Keratinocyte (primary cell): ENCODE data around the gene CTNNBL1. TPM values are rescaled to one million over a fixed set of nuclear protein-coding genes. Genes with fewer than 3 reads are reported as not detected.

Experiments
- DNase-seq: peaks from one replicate; pipeline ENCODE4 v3.0.0-alpha.2; 2011; ENCODE audit warnings: low read depth, missing footprints, low spot score
- FAIRE-seq: peaks from 2 replicates; lab custom pipeline; 2011; peaks lifted over from hg19 to GRCh38; lab: Jason Lieb, UNC
- H2AFZ ChIP-seq: 2 replicates; pipeline ENCODE4 v1.6.0; 2012; ENCODE audit warnings: low read length, control low read depth, inconsistent platforms; ENCODE audit not compliant: control insufficient read depth
- H3K27ac ChIP-seq: 2 replicates; pipeline ENCODE4 v1.5.1; 2011; ENCODE audit warnings: low read length; ENCODE audit not compliant: control insufficient read depth, insufficient read depth
- H3K27me3 ChIP-seq: 3 replicates; pipeline ENCODE4 v1.6.0; 2011; ENCODE audit warnings: low read length; ENCODE audit not compliant: control insufficient read depth, insufficient read depth; ENCODE audit errors: extremely low read depth
- H3K36me3 ChIP-seq, 2 experiments: 2 replicates in 1 of 2; 3 replicates in 1 of 2; pipeline ENCODE4 v1.5.1; 2011; ENCODE audit warnings: low read length in 2 of 2, mild to moderate bottlenecking in 1 of 2; ENCODE audit not compliant: control insufficient read depth in 2 of 2, insufficient read depth in 2 of 2; ENCODE audit errors: extremely low read depth in 1 of 2
- H3K4me1 ChIP-seq: 3 replicates; pipeline ENCODE4 v1.5.1; 2011; ENCODE audit warnings: low read length; ENCODE audit not compliant: control insufficient read depth, insufficient read depth; ENCODE audit errors: extremely low read depth
- H3K4me2 ChIP-seq: 3 replicates; pipeline ENCODE4 v1.6.0; 2011; ENCODE audit warnings: low read depth, low read length; ENCODE audit not compliant: control insufficient read depth, insufficient read depth; ENCODE audit errors: extremely low read depth
- H3K4me3 ChIP-seq, 3 experiments: fragments of 200-600 bp in 1 of 3; sonication (generic) in 1 of 3; 2 replicates in 2 of 3; 3 replicates in 1 of 3; pipeline ENCODE4 v1.5.1; 2011 to 2016; ENCODE audit warnings: low read length in 3 of 3, mild to moderate bottlenecking in 3 of 3, control low read depth in 2 of 3, inconsistent platforms in 1 of 3, low read depth in 1 of 3, mixed read lengths in 1 of 3, mixed run types in 1 of 3, moderate library complexity in 1 of 3; ENCODE audit not compliant: control insufficient read depth in 2 of 3, insufficient read depth in 2 of 3; ENCODE audit errors: extremely low read depth in 1 of 3
- H3K79me2 ChIP-seq: 2 replicates; pipeline ENCODE4 v1.6.0; 2012; ENCODE audit warnings: low read length; ENCODE audit not compliant: control insufficient read depth, insufficient read depth
- H3K9ac ChIP-seq: 3 replicates; pipeline ENCODE4 v1.6.0; 2011; ENCODE audit warnings: low read length; ENCODE audit not compliant: control insufficient read depth, insufficient read depth; ENCODE audit errors: extremely low read depth
- H3K9me1 ChIP-seq: 3 replicates; pipeline ENCODE4 v1.6.0; 2011; ENCODE audit warnings: low read length; ENCODE audit not compliant: control insufficient read depth, insufficient read depth; ENCODE audit errors: extremely low read depth
- H3K9me3 ChIP-seq: 2 replicates; pipeline ENCODE4 v1.5.1; 2012; ENCODE audit warnings: low read depth, low read length; ENCODE audit not compliant: control insufficient read depth
- H4K20me1 ChIP-seq: 3 replicates; pipeline ENCODE4 v1.6.0; 2011; ENCODE audit warnings: low read length; ENCODE audit not compliant: control insufficient read depth, insufficient read depth; ENCODE audit errors: extremely low read depth
- EZH2 ChIP-seq: IDR thresholded peaks from one replicate; pipeline ENCODE4 v1.6.1; 2012; ENCODE audit warnings: inconsistent platforms, mild to moderate bottlenecking, low read length, moderate library complexity
- dilution Hi-C: fragments of 300-500 bp; cut with MboI; formaldehyde crosslinking; loops from one replicate; pipeline ENCODE4 v1.7.0; 2020; ENCODE audit warnings: low sequenced_read_pairs; ENCODE audit not compliant: extremely low pct_ligation_motif_present
- polyA plus RNA-seq, 5 experiments: library from polyadenylated mRNA; depleted of rRNA in 3 of 5; stranded (reverse) in 3 of 5; stranded (forward) in 1 of 5; unstranded in 1 of 5; fragments of >200 nt; gene quantifications; 1 replicate in 1 of 5; 2 replicates in 3 of 5; 3 replicates in 1 of 5; pipeline versions ENCODE4 v1.2.1 to v1.2.3, GENCODE V29; 2011 to 2012; ENCODE audit warnings: missing spikeins in 2 of 5, low read depth in 1 of 5, low replicate concordance in 1 of 5
- TF ChIP-seq, protein P1 (sequence below), 3 experiments: IDR thresholded peaks in 1 of 3; conservative IDR thresholded peaks in 1 of 3; optimal IDR thresholded peaks in 1 of 3; 2 replicates in 2 of 3; 3 replicates in 1 of 3; pipeline versions ENCODE3 to v1.5.1; 2011; ENCODE audit warnings: low read length in 3 of 3, mild to moderate bottlenecking in 3 of 3, moderate library complexity in 2 of 3, control low read depth in 1 of 3, inconsistent platforms in 1 of 3; ENCODE audit not compliant: insufficient read depth in 2 of 3; ENCODE audit errors: extremely low read depth in 1 of 3

CTNNBL1 gene
- polyA plus RNA-seq, 1 donor (not counting 4 experiments of a cell fraction or from before 2014, with no cell fraction given), result 37.0 TPM

DNA sequence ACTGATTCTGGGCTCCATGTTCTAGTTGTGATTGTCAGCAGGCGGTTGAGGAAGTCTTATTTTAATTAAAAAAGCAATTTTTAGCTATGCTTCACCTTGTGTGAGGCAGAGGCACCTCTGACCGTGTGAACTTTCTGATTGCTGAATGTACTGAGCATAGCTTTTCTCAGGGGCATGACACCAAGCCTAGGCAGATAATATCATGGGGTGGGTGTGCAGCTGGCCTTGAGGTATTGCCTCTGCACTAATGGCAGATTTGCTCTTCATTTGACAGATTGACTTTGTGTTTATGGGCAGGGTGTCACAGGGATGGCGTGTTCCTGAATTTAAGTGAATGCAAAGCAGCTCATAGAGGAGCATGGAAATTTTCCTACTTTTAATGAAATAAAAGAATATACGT is 19.6 kb downstream of the CTNNBL1 start:
- peaks cover 4% of the 10 kb centered on the region for H4K20me1 ChIP-seq
- no peaks in the 10 kb centered on the region for H3K4me1 ChIP-seq
- no peak overlapping the region for H2AFZ ChIP-seq
- DNase-seq, result no peak
- H3K27me3 ChIP-seq, result no peaks in the 10 kb centered on the region
- H3K4me2 ChIP-seq, result no peak overlapping the region
- H3K36me3 ChIP-seq, result no peaks in the 10 kb centered on the region
- H3K9ac ChIP-seq, result no peak overlapping the region
- dilution Hi-C loops, result no loop called here
- H3K9me3 ChIP-seq, result no peaks in the 10 kb centered on the region
- FAIRE-seq, result no peak
- peaks cover 33% of the 10 kb centered on the region for H3K79me2 ChIP-seq
- no peaks in the 10 kb centered on the region for H3K9me1 ChIP-seq
- no peak overlapping the region for H3K4me3 ChIP-seq
- no peak for TF ChIP-seq EZH2
- TF ChIP-seq, protein P1, sequence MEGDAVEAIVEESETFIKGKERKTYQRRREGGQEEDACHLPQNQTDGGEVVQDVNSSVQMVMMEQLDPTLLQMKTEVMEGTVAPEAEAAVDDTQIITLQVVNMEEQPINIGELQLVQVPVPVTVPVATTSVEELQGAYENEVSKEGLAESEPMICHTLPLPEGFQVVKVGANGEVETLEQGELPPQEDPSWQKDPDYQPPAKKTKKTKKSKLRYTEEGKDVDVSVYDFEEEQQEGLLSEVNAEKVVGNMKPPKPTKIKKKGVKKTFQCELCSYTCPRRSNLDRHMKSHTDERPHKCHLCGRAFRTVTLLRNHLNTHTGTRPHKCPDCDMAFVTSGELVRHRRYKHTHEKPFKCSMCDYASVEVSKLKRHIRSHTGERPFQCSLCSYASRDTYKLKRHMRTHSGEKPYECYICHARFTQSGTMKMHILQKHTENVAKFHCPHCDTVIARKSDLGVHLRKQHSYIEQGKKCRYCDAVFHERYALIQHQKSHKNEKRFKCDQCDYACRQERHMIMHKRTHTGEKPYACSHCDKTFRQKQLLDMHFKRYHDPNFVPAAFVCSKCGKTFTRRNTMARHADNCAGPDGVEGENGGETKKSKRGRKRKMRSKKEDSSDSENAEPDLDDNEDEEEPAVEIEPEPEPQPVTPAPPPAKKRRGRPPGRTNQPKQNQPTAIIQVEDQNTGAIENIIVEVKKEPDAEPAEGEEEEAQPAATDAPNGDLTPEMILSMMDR (optimal IDR thresholded peaks at IDR 0.05 in 1 of 3, IDR thresholded peaks at IDR 0.05 in 1 of 3, conservative IDR thresholded peaks at IDR 0.05 in 1 of 3; ENCODE audit: extremely low read depth in 1 of 3, insufficient read depth in 2 of 3, low read length in 3 of 3), result no peak
- H3K27ac ChIP-seq, result no peak overlapping the region

DNA sequence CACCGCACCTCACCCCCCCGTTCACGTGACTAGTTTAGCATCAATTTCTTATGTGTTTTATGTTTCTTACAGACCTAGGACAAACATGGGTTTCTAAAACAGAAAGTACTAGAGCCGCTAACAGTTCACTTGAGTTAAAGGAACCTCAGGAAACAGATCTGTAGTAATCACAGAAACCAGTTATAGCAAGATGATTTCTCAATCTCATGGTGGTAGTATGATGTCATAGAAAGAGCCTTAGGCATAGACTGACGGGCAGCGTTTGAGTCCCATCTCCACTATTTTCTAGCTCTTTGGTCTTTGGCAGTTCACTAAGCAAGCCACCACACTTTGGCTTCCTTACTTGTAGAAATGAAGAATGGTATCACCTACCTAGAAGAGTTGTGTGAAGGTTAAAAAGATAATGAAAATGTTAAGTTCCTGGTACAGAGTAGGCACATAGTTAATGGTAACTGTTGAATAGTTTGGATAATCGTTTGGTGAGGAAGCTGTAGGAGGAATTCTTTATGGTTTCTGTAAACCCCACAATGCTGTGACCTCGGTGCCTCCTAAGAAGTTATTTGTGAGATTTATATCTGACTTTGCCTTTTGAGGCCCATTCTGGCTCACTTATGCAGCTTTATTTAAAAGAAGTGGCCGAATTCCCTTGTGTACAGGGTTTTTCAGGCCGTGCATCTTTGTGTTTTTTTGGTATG is 21.3 kb downstream of the CTNNBL1 start:
- Histone ChIP-seq H4K20me1 (peaks cover 4% of the 10 kb centered on the region), H2AFZ (no peak overlapping the region), H3K27me3 (no peaks in the 10 kb centered on the region), H3K4me1 (no peaks in the 10 kb centered on the region), H3K9me1 (no peaks in the 10 kb centered on the region), H3K4me3 (no peak overlapping the region), H3K9me3 (no peaks in the 10 kb centered on the region), H3K36me3 (no peaks in the 10 kb centered on the region), H3K4me2 (no peak overlapping the region), H3K27ac (no peak overlapping the region), H3K79me2 (peaks cover 34% of the 10 kb centered on the region), H3K9ac (no peak overlapping the region)
- no peak for DNase-seq
- no peak for TF ChIP-seq EZH2
- TF ChIP-seq, protein P1 (optimal IDR thresholded peaks at IDR 0.05 in 1 of 3, IDR thresholded peaks at IDR 0.05 in 1 of 3, conservative IDR thresholded peaks at IDR 0.05 in 1 of 3; ENCODE audit: extremely low read depth in 1 of 3, insufficient read depth in 2 of 3, low read length in 3 of 3), result no peak
- FAIRE-seq, result no peak
- dilution Hi-C loops, result no loop called here
